Gastrocnemius medialis (tissue), 4 donors: ENCODE measurements around the gene FGF9. TPM values are rescaled to one million over a fixed set of nuclear protein-coding genes. Genes with fewer than 3 reads are reported as not detected.

Source experiments
- ATAC-seq, 2 donors: fragments of 150-250 bp; one replicate each; pipeline ENCODE4 v1.9.1; 2016
- DNase-seq, 2 donors: peaks; one replicate each; pipeline ENCODE4 v3.0.0-alpha.2; 2019
- H3K27ac ChIP-seq, 4 donors: fragments of 200-600 bp; sonication (generic); 1 replicate in 1 of 4; 2 replicates in 3 of 4; pipeline ENCODE4 v1.5.1; 2016 to 2018; ENCODE audit warnings: mild to moderate bottlenecking in 2 of 4, moderate library complexity in 1 of 4
- H3K27me3 ChIP-seq, 3 donors: fragments of 200-600 bp; sonication (generic) in 2 of 3; 1 replicate in 1 of 3; 2 replicates in 2 of 3; pipeline versions ENCODE4 v1.5.1 to v1.6.0; 2016 to 2019; ENCODE audit warnings: mild to moderate bottlenecking in 1 of 3, moderate library complexity in 1 of 3
- H3K36me3 ChIP-seq, 2 donors: fragments of 200-600 bp; sonication (generic) in 1 of 2; one replicate each; pipeline ENCODE4 v1.5.1; 2017 to 2018
- H3K4me1 ChIP-seq, 2 donors: fragments of 200-600 bp; sonication (generic) in 1 of 2; one replicate each; pipeline ENCODE4 v1.5.1; 2016 to 2017; ENCODE audit warnings: mild to moderate bottlenecking in 2 of 2
- H3K4me3 ChIP-seq, 4 donors: fragments of 200-600 bp; sonication (generic) in 3 of 4; 1 replicate in 1 of 4; 2 replicates in 3 of 4; pipeline ENCODE4 v1.5.1; 2016 to 2019; ENCODE audit warnings: mild to moderate bottlenecking in 2 of 4
- H3K9me3 ChIP-seq, 3 donors: fragments of 200-600 bp; sonication (generic) in 2 of 3; 1 replicate in 1 of 3; 2 replicates in 2 of 3; pipeline ENCODE4 v1.5.1; 2016 to 2019
- POLR2A ChIP-seq, 2 donors: fragments of 450-650 bp; IDR thresholded peaks; one replicate each; pipeline ENCODE4 v1.6.1; 2017; ENCODE audit warnings: antibody characterized with exemption in 2 of 2, mild to moderate bottlenecking in 2 of 2, moderate library complexity in 2 of 2
- in situ Hi-C, 4 donors: fragments of 200-750 bp; cut with MboI; loops; one replicate each; pipeline versions ENCODE4 v1.15.0 to v1.8.0; 2017; ENCODE audit warnings: low sequenced_read_pairs in 4 of 4
- intact Hi-C: fragments of 100-400 bp; cut with DNase I; formaldehyde crosslinking; loops from one replicate; pipeline ENCODE4 v1.15.1; 2023; ENCODE audit warnings: low total_unique reads
- total RNA-seq, 4 donors: library from RNA; depleted of rRNA; stranded (reverse); fragments of >200 nt; gene quantifications; one replicate each; pipeline versions ENCODE4 v1.1.0 to v1.2.3, GENCODE V29; 2016
- TF ChIP-seq, protein P1 (sequence below), 5 experiments: fragments of 450-650 bp in 3 of 5; fragments of 200-600 bp in 2 of 5; sonication (generic) in 2 of 5; IDR thresholded peaks in 4 of 5; conservative IDR thresholded peaks in 1 of 5; 1 replicate in 4 of 5; 2 replicates in 1 of 5; pipeline ENCODE4 v1.5.1; 2016 to 2019; ENCODE audit warnings: antibody characterized with exemption in 5 of 5, mild to moderate bottlenecking in 3 of 5, moderate library complexity in 3 of 5

Gene FGF9
- total RNA-seq, 4 donors from 2014 or later, result 0.16 to 0.38 (median 0.25) TPM; not detected in 1

DNA sequence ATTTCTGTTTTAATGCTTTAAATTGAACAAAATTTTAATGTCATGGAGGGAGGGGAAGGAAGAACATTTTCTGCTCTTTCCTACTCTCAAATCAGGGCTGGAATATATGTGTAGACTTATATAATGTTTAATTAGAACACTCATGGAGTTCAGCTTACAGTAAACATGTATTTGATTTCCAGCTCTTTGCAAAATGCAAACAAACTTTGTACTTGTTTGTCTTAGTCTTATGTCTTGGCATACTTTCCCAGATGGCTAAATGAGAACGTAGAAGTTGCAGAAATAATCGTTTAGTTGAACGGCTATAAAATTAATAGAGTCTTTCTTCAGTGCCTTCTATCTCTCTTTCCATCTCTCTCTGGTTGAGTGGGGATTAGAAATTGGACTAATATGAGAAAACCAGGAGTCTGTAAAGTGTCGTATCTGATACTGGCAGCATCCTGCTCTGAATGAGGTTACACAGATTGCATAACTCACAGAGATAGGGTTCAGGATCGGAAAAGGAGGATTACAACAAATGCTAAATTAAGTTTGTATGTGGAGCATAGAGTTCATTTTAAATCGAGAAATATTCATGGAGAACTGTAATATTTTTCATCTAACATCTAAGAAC lies 82.3 kb downstream of the FGF9 start:
- Histone ChIP-seq H3K4me3 (no peak overlapping the region), H3K27ac (no peak overlapping the region), H3K36me3 (no peaks in the 10 kb centered on the region), H3K4me1 (no peaks in the 10 kb centered on the region), H3K9me3 (no peaks in the 10 kb centered on the region), H3K27me3 (no peaks in the 10 kb centered on the region)
- ATAC-seq (no peak), DNase-seq (no peak)
- intact Hi-C loops (no loop called here), in situ Hi-C loops (no loop called here)
- TF ChIP-seq, protein P1, sequence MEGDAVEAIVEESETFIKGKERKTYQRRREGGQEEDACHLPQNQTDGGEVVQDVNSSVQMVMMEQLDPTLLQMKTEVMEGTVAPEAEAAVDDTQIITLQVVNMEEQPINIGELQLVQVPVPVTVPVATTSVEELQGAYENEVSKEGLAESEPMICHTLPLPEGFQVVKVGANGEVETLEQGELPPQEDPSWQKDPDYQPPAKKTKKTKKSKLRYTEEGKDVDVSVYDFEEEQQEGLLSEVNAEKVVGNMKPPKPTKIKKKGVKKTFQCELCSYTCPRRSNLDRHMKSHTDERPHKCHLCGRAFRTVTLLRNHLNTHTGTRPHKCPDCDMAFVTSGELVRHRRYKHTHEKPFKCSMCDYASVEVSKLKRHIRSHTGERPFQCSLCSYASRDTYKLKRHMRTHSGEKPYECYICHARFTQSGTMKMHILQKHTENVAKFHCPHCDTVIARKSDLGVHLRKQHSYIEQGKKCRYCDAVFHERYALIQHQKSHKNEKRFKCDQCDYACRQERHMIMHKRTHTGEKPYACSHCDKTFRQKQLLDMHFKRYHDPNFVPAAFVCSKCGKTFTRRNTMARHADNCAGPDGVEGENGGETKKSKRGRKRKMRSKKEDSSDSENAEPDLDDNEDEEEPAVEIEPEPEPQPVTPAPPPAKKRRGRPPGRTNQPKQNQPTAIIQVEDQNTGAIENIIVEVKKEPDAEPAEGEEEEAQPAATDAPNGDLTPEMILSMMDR (IDR thresholded peaks at IDR 0.05 in 4 of 5, conservative IDR thresholded peaks at IDR 0.05 in 1 of 5), result no peak
- TF ChIP-seq POLR2A (IDR thresholded peaks at IDR 0.05), result no peak

Other genes starting within 250 kb of the FGF9 start
- 10 to 100 TPM; 14.6 to 29.2 (median 23.1) TPM for gene ZDHHC20, start 211.8 kb upstream of the FGF9 start, total RNA-seq
- 100 to 1,000 TPM in 2 of 4 donors, 10 to 100 TPM in 2; 83.6 to 126 (median 106) TPM for gene MICU2, start 66.9 kb upstream of the FGF9 start, total RNA-seq